IPS-18c (cell line): ENCODE measurements around the gene IGSF9B.
A peak's percentile ranks its signal among the peaks of the same experiment; 100 is the strongest.
"Not testable (repeated sequence)": the region's sequence is repeated elsewhere in the genome, so short reads cannot be mapped to it uniquely, and the experiment has no call there.

ENCODE experiments used
- H3K4me3 ChIP-seq: 2 replicates; pipeline ENCODE4 v1.7.0; 2013; ENCODE audit warnings: low read depth, mild to moderate bottlenecking, low read length, moderate library complexity; ENCODE audit not compliant: insufficient read depth
- H3K9me3 ChIP-seq: one replicate; pipeline ENCODE4 v1.6.1; 2013; ENCODE audit warnings: mild to moderate bottlenecking, low read length, moderate library complexity; ENCODE audit not compliant: control insufficient read depth, insufficient read depth

Gene IGSF9B

GRCh38 chr11:133956650-133957633 is at the start of gene IGSF9B:
TSS of gene IGSF9B (minus strand) at chr11:133956968. CDS start at chr11:133956754, 214 bp downstream.
- Histone ChIP-seq H3K9me3 (no peaks in the 10 kb centered on the region), H3K4me3 (peak within 1 kb of the TSS; percentile 94)

GRCh38 chr11:134004496-134005172 is 47.9 kb upstream of the IGSF9B start:
- Histone ChIP-seq H3K9me3 (no peaks in the 10 kb centered on the region), H3K4me3 (no peak overlapping the region)

- Histone ChIP-seq H3K4me3 (no peak overlapping the region), H3K9me3 (no peaks in the 10 kb centered on the region)
Measured at GRCh38 chr11:134003792-134004495, 47.2 kb upstream of the IGSF9B start.

DNA sequence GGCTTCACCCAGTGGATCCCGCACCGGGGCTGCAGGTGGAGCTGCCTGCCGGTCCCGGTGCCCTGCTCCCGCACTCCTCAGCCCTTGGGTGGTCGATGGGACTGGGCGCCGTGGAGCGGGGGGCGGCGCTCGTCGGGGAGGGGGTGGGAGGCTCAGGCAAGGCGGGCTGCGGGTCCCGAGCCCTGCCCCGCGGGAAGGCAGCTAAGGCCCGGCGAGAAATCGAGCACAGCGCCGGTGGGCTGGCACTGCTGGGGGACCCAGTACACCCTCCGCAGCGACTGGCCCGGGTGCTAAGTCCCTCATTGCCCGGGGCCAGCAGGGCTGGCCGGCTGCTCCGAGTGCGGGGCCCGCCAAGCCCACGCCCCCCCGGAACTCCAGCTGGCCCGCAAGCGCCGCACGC is 46.1 kb upstream of the IGSF9B start:
- H3K9me3 ChIP-seq, H3K4me3 ChIP-seq: not testable (repeated sequence)

- not testable (repeated sequence) for H3K9me3 ChIP-seq, H3K4me3 ChIP-seq
Measured at GRCh38 chr11:134002338-134002737, 45.6 kb upstream of the IGSF9B start.

DNA sequence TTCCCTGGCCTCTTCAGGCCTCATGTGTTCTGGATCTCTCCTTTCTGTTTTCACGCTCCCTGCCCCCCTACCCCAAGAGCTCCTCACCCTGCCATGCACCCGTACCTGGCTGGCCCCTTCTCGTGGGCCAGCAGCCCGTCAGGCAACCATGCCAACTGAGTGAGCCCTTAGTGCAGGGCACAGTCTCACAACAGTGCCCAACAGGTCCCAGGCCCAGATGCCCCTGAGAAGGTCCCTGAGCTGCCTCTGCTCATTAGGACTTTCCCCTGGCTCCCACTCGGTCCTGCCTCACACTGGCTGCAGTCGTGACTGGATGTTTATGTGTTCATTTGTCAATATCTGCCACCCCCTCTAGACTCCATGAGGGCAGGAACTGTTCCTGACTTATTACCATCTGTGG is 44.8 kb upstream of the IGSF9B start:
- no peaks in the 10 kb centered on the region for H3K9me3 ChIP-seq
- no peak overlapping the region for H3K4me3 ChIP-seq

DNA sequence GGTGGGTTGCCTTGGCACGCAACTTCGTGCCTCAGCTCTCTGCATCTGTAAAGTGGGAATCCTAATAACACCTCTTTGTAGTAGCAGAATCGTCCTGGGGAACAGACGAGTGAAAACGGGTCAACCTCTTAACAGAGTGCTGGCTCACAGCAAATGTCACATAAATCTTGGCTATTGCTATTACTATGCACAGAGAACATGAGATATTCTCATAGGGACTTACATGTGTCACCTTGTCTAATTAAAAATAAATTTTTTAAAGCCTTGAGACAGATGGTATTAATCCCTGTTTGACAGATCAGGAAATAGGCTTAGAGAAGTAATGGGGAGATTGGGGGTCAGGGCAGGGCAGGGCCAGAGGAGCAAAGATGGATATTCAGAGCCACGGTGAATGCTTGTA is 44.3 kb upstream of the IGSF9B start:
- Histone ChIP-seq H3K9me3 (no peaks in the 10 kb centered on the region), H3K4me3 (no peak overlapping the region)

- no peak overlapping the region for H3K4me3 ChIP-seq
Measured at GRCh38 chr11:133999355-133999754, 42.6 kb upstream of the IGSF9B start.

DNA sequence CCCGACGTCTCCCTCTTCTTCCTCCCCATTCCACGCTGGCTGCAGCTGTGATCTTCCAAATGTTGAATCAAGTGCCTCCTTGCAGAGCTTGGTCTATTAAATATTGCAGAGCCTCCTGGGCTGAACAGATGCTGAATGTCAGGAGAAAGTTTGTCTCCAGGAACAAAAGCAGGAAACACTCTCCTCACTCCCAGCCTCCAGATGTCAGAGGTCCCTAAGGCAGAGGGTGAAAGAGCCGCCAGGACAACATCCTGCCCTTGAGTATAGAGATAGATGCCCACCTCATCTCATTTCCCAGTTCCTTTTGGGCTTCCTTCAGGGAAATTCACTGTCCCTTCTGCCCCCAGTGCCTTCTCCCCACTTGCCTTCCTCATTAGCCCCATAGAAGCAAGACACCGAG is 40.8 kb upstream of the IGSF9B start:
- H3K4me3 ChIP-seq = no peak overlapping the region
- H3K9me3 ChIP-seq = no peaks in the 10 kb centered on the region

More at GRCh38 chr11:133999355-133999754, 42.6 kb upstream of the IGSF9B start:
- no peaks in the 10 kb centered on the region for H3K9me3 ChIP-seq

DNA sequence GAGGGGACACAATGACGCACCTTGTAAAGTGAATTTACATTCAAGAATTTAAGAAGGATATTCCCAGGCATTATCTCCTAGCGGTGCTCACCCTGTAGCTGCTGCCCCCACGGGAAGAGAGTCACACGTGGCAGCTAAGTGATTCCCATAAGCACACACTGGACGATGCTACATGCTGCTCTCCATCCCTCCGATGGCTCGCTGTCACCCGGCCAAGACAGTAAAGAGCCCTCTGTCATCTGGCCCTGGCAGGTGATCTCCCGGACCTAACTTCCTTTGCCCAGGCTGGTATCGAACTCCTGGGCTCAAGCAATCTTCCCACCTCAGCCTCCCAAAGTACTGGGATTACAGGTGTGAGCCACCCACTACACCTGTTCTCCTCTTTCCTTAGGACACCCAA is 39.9 kb upstream of the IGSF9B start:
- Histone ChIP-seq H3K9me3 (no peaks in the 10 kb centered on the region), H3K4me3 (no peak overlapping the region)

DNA sequence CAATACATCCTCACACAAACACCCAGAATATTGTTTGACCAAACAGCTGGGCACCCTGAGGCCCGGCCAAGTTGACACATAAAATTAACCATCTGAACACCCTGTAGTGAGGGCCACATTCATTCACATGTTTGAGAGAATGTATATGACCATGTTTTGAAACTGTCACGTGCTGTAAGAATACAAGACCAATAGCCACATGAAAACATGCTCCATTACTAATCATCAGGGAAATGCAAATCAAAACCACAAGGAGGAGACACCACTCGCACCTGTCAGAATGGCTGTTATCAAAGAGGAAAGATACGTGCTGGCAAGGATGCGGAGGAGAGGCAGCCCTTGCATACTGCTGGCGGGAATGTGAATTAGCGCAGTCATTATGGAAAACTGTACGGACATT is 38.3 kb upstream of the IGSF9B start:
- H3K9me3 ChIP-seq = peaks cover 2% of the 10 kb centered on the region
- H3K4me3 ChIP-seq = no peak overlapping the region

GRCh38 chr11:133993921-133994320 is 37.2 kb upstream of the IGSF9B start:
- H3K9me3 ChIP-seq = peaks cover 2% of the 10 kb centered on the region
- no peak overlapping the region for H3K4me3 ChIP-seq

DNA sequence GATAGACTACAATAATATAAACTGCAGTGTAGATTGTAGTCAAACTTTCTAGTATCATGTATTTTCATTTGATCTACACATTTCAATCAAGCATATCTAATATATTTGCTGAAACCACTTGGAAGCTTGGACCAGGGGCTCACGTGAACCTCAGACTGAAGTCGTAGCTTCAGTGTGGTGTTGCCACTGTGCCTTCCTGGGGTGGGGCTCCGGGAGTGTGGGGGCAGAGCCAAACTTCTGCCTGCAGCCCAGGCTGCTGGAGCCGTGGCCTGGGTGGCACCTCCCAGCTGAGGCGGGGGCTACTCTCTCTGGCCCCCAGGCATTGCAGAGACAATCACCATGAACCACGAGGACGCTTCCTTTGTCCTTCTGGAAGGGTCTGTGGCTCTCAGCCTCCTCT is 36.3 kb upstream of the IGSF9B start:
- Histone ChIP-seq H3K9me3 (peaks cover 2% of the 10 kb centered on the region), H3K4me3 (no peak overlapping the region)

DNA sequence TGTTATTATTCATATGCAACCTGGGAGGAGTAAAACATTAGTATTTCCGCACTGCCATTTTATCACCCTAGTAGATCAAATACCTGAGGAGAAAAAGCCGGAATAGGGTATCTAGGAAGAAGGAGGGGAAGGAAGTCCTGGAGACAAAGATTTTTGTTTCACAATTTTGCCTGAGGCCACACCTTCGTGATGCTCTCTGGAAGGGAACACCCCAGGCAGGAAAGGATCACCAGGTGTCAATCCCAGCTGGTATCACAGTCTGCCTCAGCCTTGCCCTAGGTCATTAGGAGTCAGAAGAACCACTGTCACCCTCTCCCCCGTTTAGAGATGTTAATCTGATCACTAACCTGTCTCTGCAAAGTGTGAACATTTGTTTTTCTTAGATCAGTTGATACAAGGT is 35.4 kb upstream of the IGSF9B start:
- peaks cover 4% of the 10 kb centered on the region for H3K9me3 ChIP-seq
- no peak overlapping the region for H3K4me3 ChIP-seq

- no peak overlapping the region for H3K4me3 ChIP-seq
- peaks cover 4% of the 10 kb centered on the region for H3K9me3 ChIP-seq
Measured at GRCh38 chr11:133991101-133991500, 34.3 kb upstream of the IGSF9B start.

GRCh38 chr11:133990501-133990900 is 33.7 kb upstream of the IGSF9B start:
- Histone ChIP-seq H3K4me3 (no peak overlapping the region), H3K9me3 (peaks cover 4% of the 10 kb centered on the region)

DNA sequence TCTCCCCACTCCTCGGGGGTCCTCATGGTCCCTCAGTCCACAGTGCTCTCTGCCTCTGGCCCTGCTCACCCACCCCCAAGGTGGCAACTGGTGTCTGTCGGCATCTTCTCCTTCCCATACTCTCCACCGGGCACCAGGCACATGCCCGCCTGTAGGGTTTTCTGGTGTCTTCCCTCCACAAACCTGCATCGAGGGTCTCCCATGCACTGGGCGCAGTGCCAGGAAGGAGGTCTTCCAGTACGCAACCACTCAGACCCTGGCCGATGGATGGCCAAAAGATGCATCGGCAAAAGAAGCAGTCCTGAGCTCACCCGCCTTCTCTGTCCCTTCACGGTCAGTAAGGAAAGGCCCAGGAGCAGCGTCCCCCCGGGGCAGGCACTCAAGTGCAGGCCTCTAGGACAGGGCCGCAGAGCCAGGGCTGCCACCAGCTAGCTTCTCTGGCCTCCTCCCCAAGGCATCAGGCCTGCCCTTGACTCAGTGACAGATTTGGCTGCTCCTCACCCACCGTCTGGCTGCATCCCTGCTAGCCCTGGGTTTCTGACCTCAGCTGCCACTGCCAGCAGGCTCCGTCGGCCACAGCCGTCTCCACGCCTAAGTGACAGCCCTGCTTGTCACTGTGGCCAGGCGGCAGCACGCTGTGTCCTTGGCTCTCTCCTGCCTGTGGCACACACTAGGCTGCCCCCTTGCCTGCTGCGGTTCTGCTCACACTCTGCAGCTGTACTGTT is 32.1 kb upstream of the IGSF9B start:
- peaks cover 4% of the 10 kb centered on the region for H3K9me3 ChIP-seq
- H3K4me3 ChIP-seq = no peak overlapping the region
